Measurements from ENCODE around the gene CCR9. TPM values are rescaled to one million over a fixed set of nuclear protein-coding genes. Genes with fewer than 3 reads are reported as not detected.

The CCR9 gene
- total and polyA plus RNA-seq, 2 experiments from 2014 or later = not detected

DNA sequence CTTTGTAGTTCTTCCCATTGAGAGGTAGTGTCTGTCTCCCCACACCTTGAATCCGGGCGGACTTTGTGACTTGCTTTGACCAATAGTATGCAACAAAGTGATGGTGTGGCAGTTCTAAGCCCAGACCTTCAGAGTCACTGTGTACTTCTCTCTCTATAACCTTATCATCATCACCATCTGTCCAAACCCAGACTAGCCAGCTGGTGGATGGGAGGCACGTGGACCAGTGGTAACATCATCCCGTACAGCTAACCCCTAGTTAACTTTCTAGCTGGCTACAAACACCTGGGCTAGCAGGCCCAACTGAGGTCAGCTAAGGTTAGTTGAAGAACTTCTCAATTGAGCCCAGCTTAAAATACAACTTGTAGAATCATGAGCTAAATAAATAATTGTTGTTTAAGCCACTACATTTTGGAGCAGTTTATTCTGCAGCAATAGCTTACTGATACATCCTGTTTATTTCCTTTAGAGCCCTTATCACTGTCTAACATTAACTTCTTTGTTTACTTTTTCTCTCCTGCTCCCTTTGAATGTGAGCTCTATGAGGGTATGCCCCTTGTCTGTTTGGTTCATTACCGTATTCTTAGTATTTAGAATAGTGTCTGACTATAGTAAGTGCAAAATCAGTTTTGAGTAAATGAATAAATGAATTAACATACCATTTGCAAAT lies 11.5 kb upstream of the CCR9 start:
- Histone ChIP-seq H3K4me2 (no peak overlapping the region), H3K27me3 (ENCODE audit: insufficient read depth) (no peaks in the 10 kb centered on the region), H3F3A (replicated peaks; ENCODE audit: low read depth) (no peaks in the 10 kb centered on the region), H3K9me2 (ENCODE audit: insufficient read depth) (0 out of 2 replicates have a peak, but pooled peaks cover 3% of the 10 kb centered on the region), H3K4me3 (no peak overlapping the region), H3K36me3 (ENCODE audit: insufficient read depth) (no peaks in the 10 kb centered on the region), H3K4me1 (ENCODE audit: insufficient read depth) (peaks cover 8% of the 10 kb centered on the region), H3K79me2 (replicated peaks; ENCODE audit: insufficient read depth) (no peaks in the 10 kb centered on the region), H3K27ac (ENCODE audit: low read depth) (no peak overlapping the region), H4K20me1 (replicated peaks; ENCODE audit: insufficient read depth) (no peaks in the 10 kb centered on the region), H2AFZ (no peak overlapping the region)
- Mint-ChIP-seq H3K4me1 (peaks cover 14% of the 10 kb centered on the region), H3K27me3 (ENCODE audit: insufficient read depth, low read depth, poor library complexity) (peaks cover 4% of the 10 kb centered on the region), H3K36me3 (ENCODE audit: low read depth) (no peaks in the 10 kb centered on the region), H3K27ac (no peak overlapping the region), H3K4me3 (no peak overlapping the region), H3K9me3 (no peaks in the 10 kb centered on the region)
- DNase-seq (ENCODE audit: low spot score) (no peak), ATAC-seq (no peak)
- TF ChIP-seq EZH2phosphoT487 (IDR thresholded peaks at IDR 0.05; ENCODE audit: unreplicated experiment) = no peak
- TF ChIP-seq CTCF (conservative IDR thresholded peaks at IDR 0.05; ENCODE audit: low read depth in 2 of 2) = no peak
- no peak for TF ChIP-seq STAT1 (IDR thresholded peaks at IDR 0.05; ENCODE audit: unreplicated experiment)
- no peak for TF ChIP-seq ZNF114 (CRISPR knock-in tag; IDR thresholded peaks at IDR 0.05)
- TF ChIP-seq NANOG (IDR thresholded peaks at IDR 0.05; ENCODE audit: borderline replicate concordance) = no peak
- TF ChIP-seq, protein P1, sequence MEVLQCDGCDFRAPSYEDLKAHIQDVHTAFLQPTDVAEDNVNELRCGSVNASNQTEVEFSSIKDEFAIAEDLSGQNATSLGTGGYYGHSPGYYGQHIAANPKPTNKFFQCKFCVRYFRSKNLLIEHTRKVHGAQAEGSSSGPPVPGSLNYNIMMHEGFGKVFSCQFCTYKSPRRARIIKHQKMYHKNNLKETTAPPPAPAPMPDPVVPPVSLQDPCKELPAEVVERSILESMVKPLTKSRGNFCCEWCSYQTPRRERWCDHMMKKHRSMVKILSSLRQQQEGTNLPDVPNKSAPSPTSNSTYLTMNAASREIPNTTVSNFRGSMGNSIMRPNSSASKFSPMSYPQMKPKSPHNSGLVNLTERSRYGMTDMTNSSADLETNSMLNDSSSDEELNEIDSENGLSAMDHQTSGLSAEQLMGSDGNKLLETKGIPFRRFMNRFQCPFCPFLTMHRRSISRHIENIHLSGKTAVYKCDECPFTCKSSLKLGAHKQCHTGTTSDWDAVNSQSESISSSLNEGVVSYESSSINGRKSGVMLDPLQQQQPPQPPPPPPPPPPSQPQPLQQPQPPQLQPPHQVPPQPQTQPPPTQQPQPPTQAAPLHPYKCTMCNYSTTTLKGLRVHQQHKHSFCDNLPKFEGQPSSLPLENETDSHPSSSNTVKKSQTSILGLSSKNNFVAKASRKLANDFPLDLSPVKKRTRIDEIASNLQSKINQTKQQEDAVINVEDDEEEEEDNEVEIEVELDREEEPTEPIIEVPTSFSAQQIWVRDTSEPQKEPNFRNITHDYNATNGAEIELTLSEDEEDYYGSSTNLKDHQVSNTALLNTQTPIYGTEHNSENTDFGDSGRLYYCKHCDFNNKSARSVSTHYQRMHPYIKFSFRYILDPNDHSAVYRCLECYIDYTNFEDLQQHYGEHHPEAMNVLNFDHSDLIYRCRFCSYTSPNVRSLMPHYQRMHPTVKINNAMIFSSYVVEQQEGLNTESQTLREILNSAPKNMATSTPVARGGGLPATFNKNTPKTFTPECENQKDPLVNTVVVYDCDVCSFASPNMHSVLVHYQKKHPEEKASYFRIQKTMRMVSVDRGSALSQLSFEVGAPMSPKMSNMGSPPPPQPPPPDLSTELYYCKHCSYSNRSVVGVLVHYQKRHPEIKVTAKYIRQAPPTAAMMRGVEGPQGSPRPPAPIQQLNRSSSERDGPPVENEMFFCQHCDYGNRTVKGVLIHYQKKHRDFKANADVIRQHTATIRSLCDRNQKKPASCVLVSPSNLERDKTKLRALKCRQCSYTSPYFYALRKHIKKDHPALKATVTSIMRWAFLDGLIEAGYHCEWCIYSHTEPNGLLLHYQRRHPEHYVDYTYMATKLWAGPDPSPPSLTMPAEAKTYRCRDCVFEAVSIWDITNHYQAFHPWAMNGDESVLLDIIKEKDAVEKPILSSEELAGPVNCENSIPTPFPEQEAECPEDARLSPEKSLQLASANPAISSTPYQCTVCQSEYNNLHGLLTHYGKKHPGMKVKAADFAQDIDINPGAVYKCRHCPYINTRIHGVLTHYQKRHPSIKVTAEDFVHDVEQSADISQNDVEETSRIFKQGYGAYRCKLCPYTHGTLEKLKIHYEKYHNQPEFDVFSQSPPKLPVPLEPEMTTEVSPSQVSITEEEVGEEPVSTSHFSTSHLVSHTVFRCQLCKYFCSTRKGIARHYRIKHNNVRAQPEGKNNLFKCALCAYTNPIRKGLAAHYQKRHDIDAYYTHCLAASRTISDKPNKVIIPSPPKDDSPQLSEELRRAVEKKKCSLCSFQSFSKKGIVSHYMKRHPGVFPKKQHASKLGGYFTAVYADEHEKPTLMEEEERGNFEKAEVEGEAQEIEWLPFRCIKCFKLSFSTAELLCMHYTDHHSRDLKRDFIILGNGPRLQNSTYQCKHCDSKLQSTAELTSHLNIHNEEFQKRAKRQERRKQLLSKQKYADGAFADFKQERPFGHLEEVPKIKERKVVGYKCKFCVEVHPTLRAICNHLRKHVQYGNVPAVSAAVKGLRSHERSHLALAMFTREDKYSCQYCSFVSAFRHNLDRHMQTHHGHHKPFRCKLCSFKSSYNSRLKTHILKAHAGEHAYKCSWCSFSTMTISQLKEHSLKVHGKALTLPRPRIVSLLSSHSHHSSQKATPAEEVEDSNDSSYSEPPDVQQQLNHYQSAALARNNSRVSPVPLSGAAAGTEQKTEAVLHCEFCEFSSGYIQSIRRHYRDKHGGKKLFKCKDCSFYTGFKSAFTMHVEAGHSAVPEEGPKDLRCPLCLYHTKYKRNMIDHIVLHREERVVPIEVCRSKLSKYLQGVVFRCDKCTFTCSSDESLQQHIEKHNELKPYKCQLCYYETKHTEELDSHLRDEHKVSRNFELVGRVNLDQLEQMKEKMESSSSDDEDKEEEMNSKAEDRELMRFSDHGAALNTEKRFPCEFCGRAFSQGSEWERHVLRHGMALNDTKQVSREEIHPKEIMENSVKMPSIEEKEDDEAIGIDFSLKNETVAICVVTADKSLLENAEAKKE (CRISPR knock-in tag; IDR thresholded peaks at IDR 0.05) = no peak
- TF ChIP-seq CREB1 (CRISPR knock-in tag; IDR thresholded peaks at IDR 0.05; ENCODE audit: low read depth) = no peak

Data from GM23338 (cell line).